Thoracic aorta (tissue), 2 donors: ENCODE data around the gene LAMA4. TPM values are rescaled to one million over a fixed set of nuclear protein-coding genes. Genes with fewer than 3 reads are reported as not detected.

Experiments used
- ATAC-seq: fragments of 150-250 bp; one replicate; pipeline ENCODE4 v1.8.0; 2017; ENCODE audit warnings: low read depth; ENCODE audit not compliant: insufficient number of reproducible peaks, low FRiP score
- DNase-seq: peaks from one replicate; pipeline ENCODE4 v3.0.0-alpha.2; 2020; ENCODE audit warnings: low spot score
- H3K27ac ChIP-seq, 2 donors: fragments of 200-600 bp; sonication (generic); 1 replicate in 1 of 2; 2 replicates in 1 of 2; pipeline ENCODE4 v1.5.1; 2016; ENCODE audit warnings: mild to moderate bottlenecking in 2 of 2, moderate library complexity in 2 of 2
- H3K27me3 ChIP-seq: fragments of 200-600 bp; sonication (generic); replicated peaks from 2 replicates; pipeline ENCODE4 v1.6.0; 2016; ENCODE audit warnings: mild to moderate bottlenecking; ENCODE audit not compliant: insufficient read depth
- H3K36me3 ChIP-seq: fragments of 200-600 bp; sonication (generic); one replicate; pipeline ENCODE4 v1.5.1; 2016
- H3K4me1 ChIP-seq, 2 donors: fragments of 200-600 bp; sonication (generic); 1 replicate in 1 of 2; 2 replicates in 1 of 2; pipeline versions ENCODE4 v1.5.1 to v1.6.0; 2016; ENCODE audit warnings: low read depth in 2 of 2, mild to moderate bottlenecking in 1 of 2; ENCODE audit not compliant: control insufficient read depth in 1 of 2
- H3K4me3 ChIP-seq: fragments of 200-600 bp; sonication (generic); 2 replicates; pipeline ENCODE4 v1.5.1; 2016; ENCODE audit warnings: mild to moderate bottlenecking
- H3K9me3 ChIP-seq: fragments of 200-600 bp; sonication (generic); 2 replicates; pipeline ENCODE4 v1.5.1; 2016
- total RNA-seq, 2 donors: library from RNA; depleted of rRNA; stranded (reverse); fragments of >200 nt; gene quantifications; one replicate each; pipeline versions ENCODE4 v1.1.0 to v1.2.3, GENCODE V29; 2016
- TF ChIP-seq, protein P1 (sequence below): fragments of 200-600 bp; sonication (generic); IDR thresholded peaks from one replicate; pipeline ENCODE4 v1.5.1; 2019; ENCODE audit warnings: antibody characterized with exemption

LAMA4 gene
- total RNA-seq, 2 donors from 2014 or later, result 34.9 to 66.7 TPM

DNA sequence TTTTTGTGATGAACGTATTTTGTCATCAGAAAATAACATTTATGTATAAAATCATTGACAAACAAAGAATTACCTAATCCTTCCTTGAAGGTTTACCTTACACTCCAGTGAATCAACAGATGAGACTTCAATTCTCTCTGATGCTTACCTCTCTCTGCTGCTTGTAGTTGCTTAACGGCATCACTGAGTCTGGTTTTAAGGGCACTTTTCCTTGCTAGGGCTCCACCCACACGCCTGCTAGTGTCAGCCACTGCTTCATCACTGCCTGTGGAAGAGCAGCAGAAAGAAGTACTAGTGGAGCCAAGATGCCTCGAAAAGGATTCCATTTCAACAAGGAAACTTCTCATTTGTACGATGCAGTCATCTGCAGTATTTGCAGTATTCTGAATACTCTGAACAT is 104.0 kb downstream of the LAMA4 start:
- DNase-seq, result no peak
- H3K27ac ChIP-seq, result no peak overlapping the region
- ATAC-seq, result no peak
- H3K4me1 ChIP-seq, result no peaks in the 10 kb centered on the region
- H3K4me3 ChIP-seq, result no peak overlapping the region
- TF ChIP-seq, protein P1, sequence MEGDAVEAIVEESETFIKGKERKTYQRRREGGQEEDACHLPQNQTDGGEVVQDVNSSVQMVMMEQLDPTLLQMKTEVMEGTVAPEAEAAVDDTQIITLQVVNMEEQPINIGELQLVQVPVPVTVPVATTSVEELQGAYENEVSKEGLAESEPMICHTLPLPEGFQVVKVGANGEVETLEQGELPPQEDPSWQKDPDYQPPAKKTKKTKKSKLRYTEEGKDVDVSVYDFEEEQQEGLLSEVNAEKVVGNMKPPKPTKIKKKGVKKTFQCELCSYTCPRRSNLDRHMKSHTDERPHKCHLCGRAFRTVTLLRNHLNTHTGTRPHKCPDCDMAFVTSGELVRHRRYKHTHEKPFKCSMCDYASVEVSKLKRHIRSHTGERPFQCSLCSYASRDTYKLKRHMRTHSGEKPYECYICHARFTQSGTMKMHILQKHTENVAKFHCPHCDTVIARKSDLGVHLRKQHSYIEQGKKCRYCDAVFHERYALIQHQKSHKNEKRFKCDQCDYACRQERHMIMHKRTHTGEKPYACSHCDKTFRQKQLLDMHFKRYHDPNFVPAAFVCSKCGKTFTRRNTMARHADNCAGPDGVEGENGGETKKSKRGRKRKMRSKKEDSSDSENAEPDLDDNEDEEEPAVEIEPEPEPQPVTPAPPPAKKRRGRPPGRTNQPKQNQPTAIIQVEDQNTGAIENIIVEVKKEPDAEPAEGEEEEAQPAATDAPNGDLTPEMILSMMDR, result no peak
- no peaks in the 10 kb centered on the region for H3K27me3 ChIP-seq
- no peaks in the 10 kb centered on the region for H3K9me3 ChIP-seq
- no peaks in the 10 kb centered on the region for H3K36me3 ChIP-seq

DNA sequence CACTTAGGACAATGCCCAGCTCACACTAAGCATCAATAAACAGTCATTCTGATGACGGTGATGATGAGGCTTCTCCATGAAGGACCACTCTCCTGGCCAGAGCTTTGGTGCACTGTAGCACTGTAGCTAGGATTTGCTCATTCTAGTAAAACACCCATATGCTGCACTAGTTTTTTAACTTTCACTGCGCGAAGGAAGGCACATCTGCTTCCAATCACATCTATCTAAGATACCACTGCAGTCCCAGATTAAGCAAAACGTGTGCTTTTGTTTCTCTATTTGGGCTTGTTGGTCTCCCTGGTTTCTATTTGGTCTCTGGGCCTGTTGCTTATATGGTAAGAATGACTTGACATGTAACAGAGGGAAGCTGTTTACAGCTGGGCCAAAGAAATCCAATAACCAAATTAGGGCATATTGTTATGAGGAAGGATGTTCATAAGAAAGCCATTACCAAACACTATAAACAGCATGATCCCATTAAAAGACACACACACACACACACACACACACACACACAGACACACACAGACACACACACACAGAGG is 104.6 kb downstream of the LAMA4 start:
- no peak for DNase-seq
- no peaks in the 10 kb centered on the region for H3K27me3 ChIP-seq
- H3K4me3 ChIP-seq, result no peak overlapping the region
- H3K4me1 ChIP-seq, result no peaks in the 10 kb centered on the region
- H3K27ac ChIP-seq, result no peak overlapping the region
- H3K36me3 ChIP-seq, result no peaks in the 10 kb centered on the region
- TF ChIP-seq, protein P1, result no peak
- peak; percentile 33 for ATAC-seq
- no peaks in the 10 kb centered on the region for H3K9me3 ChIP-seq

GRCh38 chr6:112149236-112149635 is 105.1 kb downstream of the LAMA4 start:
- Histone ChIP-seq H3K4me1 (no peaks in the 10 kb centered on the region), H3K36me3 (no peaks in the 10 kb centered on the region), H3K4me3 (no peak overlapping the region), H3K27me3 (no peaks in the 10 kb centered on the region), H3K27ac (no peak overlapping the region), H3K9me3 (no peaks in the 10 kb centered on the region)
- ATAC-seq, result no peak
- TF ChIP-seq, protein P1, result no peak
- no peak for DNase-seq

DNA sequence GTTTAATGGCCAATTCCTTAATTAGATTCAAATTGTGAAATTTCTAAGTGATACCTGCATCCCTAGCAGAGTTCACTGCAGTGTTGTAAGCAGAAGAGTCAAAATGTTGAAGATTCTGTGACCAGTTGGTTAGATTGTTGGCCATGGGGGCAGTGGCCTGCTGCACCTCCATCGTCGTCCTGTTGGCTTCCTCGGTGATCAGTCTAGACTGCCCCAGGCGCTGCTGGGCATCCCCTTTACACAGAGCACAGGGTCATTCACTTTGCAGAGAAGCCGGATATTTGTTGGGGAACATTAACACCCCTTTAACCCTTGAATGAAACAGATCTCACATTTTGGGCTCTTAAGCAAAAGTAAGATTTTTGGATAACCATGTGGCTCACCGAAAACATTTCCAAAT is 106.3 kb downstream of the LAMA4 start:
- TF ChIP-seq, protein P1, result no peak
- no peaks in the 10 kb centered on the region for H3K27me3 ChIP-seq
- H3K27ac ChIP-seq, result no peak overlapping the region
- ATAC-seq, result no peak
- no peaks in the 10 kb centered on the region for H3K4me1 ChIP-seq
- no peak for DNase-seq
- no peaks in the 10 kb centered on the region for H3K9me3 ChIP-seq
- no peaks in the 10 kb centered on the region for H3K36me3 ChIP-seq
- no peak overlapping the region for H3K4me3 ChIP-seq

DNA sequence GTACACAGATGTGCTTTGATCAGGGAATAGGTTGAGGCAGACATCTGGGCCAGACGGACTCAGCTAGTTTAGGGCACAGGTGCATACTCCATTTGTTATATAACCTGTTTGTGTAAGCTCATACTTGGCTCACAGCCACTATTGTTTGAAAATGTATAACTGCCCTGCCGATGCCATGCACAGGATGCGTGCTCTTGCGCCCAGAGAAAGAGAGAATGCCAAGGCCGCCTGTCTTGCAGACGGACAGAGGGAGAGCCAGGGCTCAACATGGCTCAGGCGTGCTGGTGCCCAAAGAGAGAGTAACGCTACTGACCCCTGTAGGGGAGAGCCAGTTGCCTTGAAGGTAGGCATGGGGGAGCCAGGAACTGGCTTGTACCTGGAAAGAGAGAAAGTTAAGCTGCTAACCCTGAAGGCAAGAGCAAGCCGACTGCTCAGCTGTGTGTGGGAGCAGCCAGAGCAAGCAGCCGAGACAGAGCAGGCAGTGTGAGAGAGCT is 109.2 kb downstream of the LAMA4 start:
- ATAC-seq, result no peak

More for the DNA sequence above, 109.2 kb downstream of the LAMA4 start:
- H3K27ac ChIP-seq, result no peak overlapping the region
- TF ChIP-seq, protein P1, result no peak
- DNase-seq, result no peak
- H3K9me3 ChIP-seq, result no peaks in the 10 kb centered on the region
- H3K27me3 ChIP-seq, result no peaks in the 10 kb centered on the region
- H3K36me3 ChIP-seq, result peaks cover 10% of the 10 kb centered on the region
- H3K4me1 ChIP-seq, result no peaks in the 10 kb centered on the region
- H3K4me3 ChIP-seq, result no peak overlapping the region
